GM18861 (cell line): ENCODE results near the gene GRIK1.

Experiments
- ATAC-seq: cut with Tn5 transposase; IDR thresholded peaks from one replicate; pipeline ENCODE4 v1.9.1; 2021; ENCODE audit not compliant: unreplicated experiment

The GRIK1 gene

DNA sequence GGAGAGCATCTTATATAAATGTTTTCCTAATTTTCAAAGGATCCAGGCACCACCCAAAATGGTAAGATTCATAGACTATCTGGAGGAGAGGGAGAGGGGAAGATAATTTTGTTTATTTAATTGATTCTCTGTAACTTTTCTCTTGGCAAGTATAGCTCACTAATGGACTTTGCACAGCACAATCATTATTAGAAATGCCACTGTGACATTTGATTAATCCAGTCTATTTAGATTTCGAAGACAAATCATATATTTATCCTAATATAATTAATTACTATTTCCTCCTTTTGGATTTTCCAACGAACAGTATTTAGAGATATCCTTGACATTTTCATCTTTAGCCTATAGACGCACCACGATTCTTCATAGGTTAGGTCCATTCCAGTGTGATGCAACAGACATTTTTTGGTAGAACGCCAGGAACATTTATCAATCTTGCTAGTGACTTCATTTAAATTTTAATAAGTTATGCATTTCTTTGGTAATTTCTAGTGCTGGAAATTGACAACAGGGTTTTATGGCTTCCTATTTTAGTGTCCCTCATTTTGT, 152.4 kb downstream of the GRIK1 start:
- ATAC-seq = no peak

DNA sequence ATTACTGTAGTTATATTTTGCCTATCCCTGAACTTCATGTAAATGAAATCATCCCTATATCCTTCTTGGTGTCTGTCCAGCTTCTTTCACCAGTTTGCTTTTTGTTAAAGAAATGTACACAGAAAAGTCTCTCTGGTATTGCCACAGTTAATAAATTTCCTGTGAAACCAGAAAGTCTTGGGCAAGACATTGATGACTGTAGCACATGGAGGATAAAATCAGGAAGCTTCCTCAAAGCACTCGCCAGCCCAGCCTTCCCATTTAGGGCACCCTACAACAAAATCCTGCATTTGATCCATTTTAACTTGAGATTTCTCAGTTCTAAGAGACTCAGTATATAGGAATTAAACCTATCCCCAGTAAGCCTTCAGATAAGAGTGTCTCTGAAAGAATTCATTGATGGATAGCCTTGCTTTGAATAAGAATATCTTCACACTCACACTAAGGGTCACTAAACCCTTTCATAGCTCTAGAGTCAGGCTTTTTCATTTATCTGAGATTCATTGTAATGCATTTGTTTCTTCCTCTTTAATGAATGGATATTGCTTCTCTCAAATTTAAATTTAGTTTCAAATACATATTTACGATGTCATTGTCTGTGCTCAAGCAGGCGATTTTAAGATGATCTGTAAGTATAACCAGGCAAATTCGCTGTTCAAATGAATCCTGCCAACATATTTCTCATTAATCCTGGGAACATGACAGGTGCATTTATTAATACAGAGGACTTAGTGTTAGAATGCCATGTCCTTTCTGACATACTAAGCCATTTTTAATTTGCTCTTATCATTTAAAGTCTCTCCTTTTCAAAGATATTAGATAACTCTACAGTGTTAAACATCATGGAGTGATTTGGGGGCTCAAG, 153.1 kb downstream of the GRIK1 start:
- no peak for ATAC-seq

- no peak for ATAC-seq
Measured at GRCh38 chr21:29777160-29777559, 162.6 kb downstream of the GRIK1 start.

DNA sequence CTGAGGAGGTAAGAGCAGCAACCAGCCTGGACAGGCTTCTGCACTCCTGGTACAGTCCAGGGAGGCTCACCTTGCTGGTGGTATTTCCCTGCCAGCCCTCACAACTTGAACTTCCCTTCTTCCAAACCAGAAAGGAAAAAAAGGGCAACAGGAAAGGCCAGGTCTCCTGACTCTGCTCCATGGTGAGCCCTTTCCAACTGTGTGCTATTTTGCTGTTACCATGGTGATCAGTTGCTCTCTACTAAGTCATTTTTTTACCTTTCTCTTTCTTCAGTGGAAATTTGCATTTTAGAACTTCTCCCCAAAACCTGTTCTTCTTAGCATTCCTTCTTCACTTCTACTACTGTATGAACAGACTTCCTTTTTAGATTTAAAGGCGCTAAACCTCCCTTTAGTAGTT, 164.3 kb downstream of the GRIK1 start:
- no peak for ATAC-seq

- no peak for ATAC-seq
Measured at GRCh38 chr21:29771491-29772066, 168.2 kb downstream of the GRIK1 start.

- ATAC-seq = no peak
Measured at GRCh38 chr21:29763674-29764073, 176.1 kb downstream of the GRIK1 start.

GRCh38 chr21:29762570-29763082, 177.2 kb downstream of the GRIK1 start:
- ATAC-seq = no peak

- no peak for ATAC-seq
Measured at GRCh38 chr21:29753216-29753615, 186.6 kb downstream of the GRIK1 start.

DNA sequence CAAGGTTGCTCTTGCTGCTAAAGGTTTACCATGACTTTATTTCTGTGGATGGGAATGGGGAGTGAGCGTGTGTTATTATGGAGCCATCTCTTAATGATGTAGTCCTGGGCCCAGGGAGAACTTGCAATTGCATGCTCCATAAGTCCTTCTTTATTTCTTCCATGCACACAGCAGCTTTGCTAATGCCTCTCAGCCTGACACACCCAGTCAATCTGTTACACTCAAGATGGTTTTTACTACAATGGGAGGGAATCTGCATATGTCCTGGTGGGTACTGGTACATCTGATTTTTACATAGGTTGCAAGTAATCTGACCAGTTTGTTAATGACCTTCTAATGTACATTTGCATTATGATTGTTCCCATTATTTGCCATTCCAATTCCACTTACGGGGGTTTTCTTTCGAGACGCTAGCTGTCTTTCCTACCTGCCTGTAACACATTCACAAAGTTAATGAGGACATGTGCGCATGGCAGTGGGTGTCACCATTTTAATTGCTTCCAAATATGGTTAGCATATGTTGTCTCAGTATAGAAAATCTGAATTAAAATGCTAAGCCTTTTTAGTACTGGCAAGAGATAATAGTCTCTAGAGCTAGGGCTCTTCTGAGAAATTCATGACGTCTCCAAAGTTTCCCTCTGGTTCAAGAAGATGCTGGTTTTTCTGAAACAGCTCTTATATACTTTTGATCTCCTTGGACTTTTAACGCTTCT, 188.2 kb downstream of the GRIK1 start:
- no peak for ATAC-seq

DNA sequence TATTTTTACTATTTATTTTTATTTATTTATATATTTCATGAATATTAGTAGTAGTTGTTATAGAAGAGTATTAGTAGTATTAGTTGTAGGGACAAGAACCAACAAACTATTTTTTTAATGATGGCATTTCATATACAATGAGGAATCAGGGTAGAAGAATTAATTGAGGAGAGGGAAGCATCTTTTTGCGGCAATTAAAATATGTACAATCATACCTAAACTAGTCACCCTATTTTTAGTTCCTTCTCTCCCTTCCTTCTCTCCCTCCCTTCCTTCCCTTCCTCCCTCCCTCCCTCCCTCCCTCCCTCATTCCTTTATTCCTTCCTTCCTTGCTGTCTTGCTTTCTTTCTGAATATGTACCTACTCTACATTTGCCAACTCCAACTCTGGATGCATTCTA, 189.8 kb downstream of the GRIK1 start:
- ATAC-seq = no peak

DNA sequence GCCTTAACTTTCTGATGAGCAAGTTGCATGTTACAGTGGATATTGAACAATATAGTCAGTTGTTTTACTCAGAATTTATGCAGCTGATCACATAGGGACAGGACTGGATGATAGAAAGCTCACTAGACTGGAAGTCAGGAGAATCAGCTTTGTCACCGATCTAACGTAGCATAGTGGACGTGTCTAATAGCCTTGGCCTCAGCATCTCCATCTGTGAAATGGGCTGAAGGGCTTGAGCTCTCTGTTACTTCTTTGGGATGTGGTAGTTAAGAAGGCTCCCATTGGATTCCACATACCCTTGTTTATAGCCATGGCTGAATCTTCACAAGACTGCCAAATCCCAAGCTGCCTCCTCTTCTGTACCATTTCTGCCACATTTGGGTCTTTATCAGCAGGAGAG, 190.6 kb downstream of the GRIK1 start:
- no peak for ATAC-seq

DNA sequence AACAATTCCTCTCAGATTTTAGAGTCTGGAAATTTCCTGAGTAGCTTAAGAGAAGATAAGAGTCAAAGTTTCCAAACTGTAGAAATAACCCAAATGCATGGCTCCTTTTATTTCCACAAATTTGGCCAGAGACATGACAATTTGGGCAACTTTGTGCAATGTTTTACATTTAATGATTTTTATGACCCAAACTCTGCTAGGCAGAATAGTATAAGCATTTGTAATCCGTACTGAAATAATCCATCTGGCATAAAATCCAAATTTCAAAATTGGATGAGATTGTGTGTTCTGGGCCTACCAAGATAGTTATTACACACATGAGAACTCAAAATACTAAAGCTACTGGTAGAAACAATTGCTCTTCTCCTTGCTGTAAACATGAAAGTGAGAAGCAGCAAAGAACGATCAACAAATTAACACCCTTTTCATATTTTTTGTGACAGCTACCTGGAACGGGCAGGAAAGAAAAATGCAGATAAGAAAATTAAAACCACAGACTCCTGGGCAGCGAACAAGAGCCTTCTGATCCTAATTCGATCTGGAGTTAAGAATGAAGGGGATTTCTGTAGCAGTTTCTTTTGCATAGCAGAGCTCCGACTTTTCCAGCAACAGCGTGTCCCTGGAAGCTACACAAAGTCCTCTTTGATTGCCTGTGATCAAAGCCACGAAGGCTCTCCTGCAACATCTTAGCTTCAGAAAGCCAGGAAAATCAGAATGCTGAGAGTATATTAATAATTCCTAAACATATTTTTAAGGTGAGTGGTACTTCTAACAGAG, 191.2 kb downstream of the GRIK1 start:
- no peak for ATAC-seq

- ATAC-seq = no peak
Measured at GRCh38 chr21:29741761-29742160, 198.0 kb downstream of the GRIK1 start.

DNA sequence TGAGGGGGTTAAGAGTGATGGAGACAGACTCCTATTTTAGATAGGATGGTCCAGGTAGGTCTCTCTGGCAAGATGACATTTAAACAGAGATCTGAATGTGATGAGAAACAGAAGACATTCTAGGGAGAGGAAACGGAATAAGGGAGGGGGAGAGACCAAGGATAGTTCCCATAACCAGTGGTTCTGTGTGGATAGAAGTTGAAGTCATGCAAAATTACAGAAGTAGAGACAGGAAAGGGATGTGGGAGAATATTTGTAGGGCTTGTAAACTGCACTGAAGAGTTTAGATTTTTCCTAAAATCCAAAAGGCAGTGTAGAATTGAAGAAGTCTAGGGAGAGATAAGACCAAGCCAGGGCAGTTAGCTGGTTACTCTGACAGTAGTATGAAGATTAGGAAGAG, 200.6 kb downstream of the GRIK1 start:
- ATAC-seq = no peak

- ATAC-seq = no peak
Measured at GRCh38 chr21:29738730-29739129, 201.1 kb downstream of the GRIK1 start.

- ATAC-seq = no peak
Measured at GRCh38 chr21:29737186-29737585, 202.6 kb downstream of the GRIK1 start.

DNA sequence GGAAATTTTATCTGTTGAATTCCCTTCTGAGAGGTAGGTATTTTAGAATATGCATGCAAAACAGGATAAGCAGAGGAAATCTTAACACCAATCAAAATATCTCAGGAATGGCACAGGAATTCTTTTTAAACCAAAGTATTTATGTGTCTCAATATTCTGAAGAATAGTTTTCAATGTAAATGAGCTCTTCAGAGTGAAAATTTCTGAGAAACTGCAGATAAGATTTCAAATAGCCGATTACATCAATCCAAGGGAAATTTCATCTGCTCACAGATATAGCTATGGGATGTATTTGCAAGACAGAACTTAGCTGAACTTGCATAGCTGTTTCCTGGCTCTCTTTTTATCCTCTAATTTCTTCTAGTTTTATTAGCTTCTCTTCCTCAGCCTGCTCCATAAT, 209.5 kb downstream of the GRIK1 start:
- ATAC-seq = no peak

GRCh38 chr21:29726044-29726443, 213.8 kb downstream of the GRIK1 start:
- no peak for ATAC-seq

DNA sequence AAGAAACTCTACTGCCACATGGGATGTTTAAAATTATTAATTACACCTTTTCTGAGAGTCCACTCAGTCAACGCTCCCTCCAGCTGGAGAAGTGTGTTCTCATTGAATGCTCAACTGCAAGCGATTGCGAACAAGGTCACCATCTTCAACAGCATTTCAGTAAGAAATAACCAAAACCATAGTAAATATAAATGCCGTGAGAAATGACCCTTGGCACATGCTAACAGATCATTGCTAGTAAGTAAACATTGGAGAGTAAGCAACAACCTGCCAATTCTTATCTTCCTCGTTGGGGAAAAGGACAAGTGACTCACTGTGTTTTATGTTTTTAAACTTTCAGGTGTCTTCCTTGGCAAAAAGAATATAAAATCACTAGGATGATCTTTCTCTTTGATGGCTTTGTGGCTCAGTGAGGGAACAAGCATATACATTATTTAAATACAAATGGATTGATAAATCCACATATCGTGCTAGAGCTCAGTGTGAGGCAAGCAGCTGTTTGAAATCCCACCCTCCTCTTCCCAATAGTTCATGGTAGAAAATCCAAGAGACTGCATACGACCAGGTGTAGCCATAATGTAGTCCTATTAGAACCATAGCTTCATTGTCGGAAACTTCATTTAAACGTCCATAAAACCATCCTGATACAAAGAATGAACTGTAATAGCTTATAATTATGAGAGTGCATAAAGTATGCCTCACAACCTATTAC, 214.6 kb downstream of the GRIK1 start:
- ATAC-seq = no peak

- ATAC-seq = no peak
Measured at GRCh38 chr21:29721964-29722363, 217.8 kb downstream of the GRIK1 start.
